GM06990 (cell line): Measurements from ENCODE around the gene TSPOAP1.

ENCODE experiments used
- DNase-seq: peaks from one replicate; pipeline ENCODE4 v3.0.0-alpha.2; 2011; ENCODE audit not compliant: insufficient read length; ENCODE audit errors: extremely low read depth
- H3K27me3 ChIP-seq: replicated peaks from 2 replicates; pipeline ENCODE4 v1.6.0; 2011; ENCODE audit warnings: low read length; ENCODE audit not compliant: control insufficient read depth, insufficient read depth
- H3K36me3 ChIP-seq: 2 replicates; pipeline ENCODE4 v1.5.1; 2011; ENCODE audit warnings: low read length; ENCODE audit not compliant: control insufficient read depth, insufficient read depth
- H3K4me3 ChIP-seq: replicated peaks from 2 replicates; pipeline ENCODE4 v1.5.1; 2011; ENCODE audit warnings: low read depth, mild to moderate bottlenecking, control low read depth, low read length
- CTCF ChIP-seq: IDR thresholded peaks from 2 replicates; pipeline ENCODE4 v1.5.1; 2011; ENCODE audit warnings: low read length, control low read depth, mild to moderate bottlenecking, inconsistent platforms; ENCODE audit not compliant: insufficient read depth, poor library complexity, severe bottlenecking

Gene TSPOAP1

GRCh38 chr17:58357312-58358297 is 29.0 kb upstream of the TSPOAP1 start:
- no peak for TF ChIP-seq CTCF

GRCh38 chr17:58356231-58356630 is 27.6 kb upstream of the TSPOAP1 start:
- DNase-seq: no peak
- Histone ChIP-seq H3K4me3 (no peak overlapping the region), H3K27me3 (no peaks in the 10 kb centered on the region), H3K36me3 (no peaks in the 10 kb centered on the region)
- TF ChIP-seq CTCF: no peak

More at GRCh38 chr17:58357312-58358297, 29.0 kb upstream of the TSPOAP1 start:
- DNase-seq: no peak
- no peaks in the 10 kb centered on the region for H3K27me3 ChIP-seq
- no peak overlapping the region for H3K4me3 ChIP-seq
- H3K36me3 ChIP-seq: no peaks in the 10 kb centered on the region

- no peak for DNase-seq
- TF ChIP-seq CTCF: no peak
- Histone ChIP-seq H3K4me3 (no peak overlapping the region), H3K36me3 (peaks cover 2% of the 10 kb centered on the region), H3K27me3 (no peaks in the 10 kb centered on the region)
These were observed 26.1 kb upstream of the TSPOAP1 start for GRCh38 chr17:58354541-58355216.

- peaks cover 3% of the 10 kb centered on the region for H3K36me3 ChIP-seq
- peak overlapping the region; percentile 79 for H3K4me3 ChIP-seq
- no peak for DNase-seq
- TF ChIP-seq CTCF: no peak
- H3K27me3 ChIP-seq: no peaks in the 10 kb centered on the region
These were observed 24.8 kb upstream of the TSPOAP1 start for GRCh38 chr17:58353389-58353825.

- no peak for TF ChIP-seq CTCF
- DNase-seq: peak; percentile 57
- Histone ChIP-seq H3K36me3 (peaks cover 5% of the 10 kb centered on the region), H3K4me3 (peak overlapping the region; percentile 79), H3K27me3 (no peaks in the 10 kb centered on the region)
These were observed 24.2 kb upstream of the TSPOAP1 start for GRCh38 chr17:58352596-58353388.
